D721Med (cell line): ENCODE measurements around the gene OR1N1.
A peak's percentile ranks its signal among the peaks of the same experiment; 100 is the strongest.

Experiments used
- DNase-seq: peaks from one replicate; pipeline ENCODE4 v3.0.0; 2011; ENCODE audit warnings: low spot score; ENCODE audit not compliant: insufficient read length
- FAIRE-seq: peaks from 2 replicates; lab custom pipeline; 2011; peaks lifted over from hg19 to GRCh38; lab: Jason Lieb, UNC
- TF ChIP-seq, protein P1 (sequence below): IDR thresholded peaks from 2 replicates; pipeline ENCODE4 v1.5.1; 2012; ENCODE audit warnings: mild to moderate bottlenecking, control low read depth; ENCODE audit not compliant: insufficient read depth; ENCODE audit errors: missing control alignments

OR1N1 gene

DNA sequence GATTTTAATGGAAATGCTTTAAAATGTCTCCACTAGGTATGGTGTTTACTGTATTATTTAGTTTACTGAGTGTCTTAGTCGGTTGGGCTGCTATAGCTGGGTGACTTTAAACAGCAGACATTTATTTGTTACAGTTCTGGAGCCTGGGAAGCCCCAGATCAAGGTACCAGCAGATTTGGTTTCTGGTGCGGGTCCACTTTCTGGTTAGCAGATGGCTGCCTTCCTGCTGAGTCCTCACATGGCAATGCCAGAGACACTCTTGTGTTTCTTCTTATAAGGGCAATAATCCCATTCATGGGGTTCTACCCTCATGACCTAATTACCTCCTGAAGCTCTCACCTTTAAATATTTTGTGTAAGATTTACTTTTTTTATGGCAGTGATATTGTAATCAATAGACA is 8.9 kb downstream of the OR1N1 start:
- TF ChIP-seq, protein P1, sequence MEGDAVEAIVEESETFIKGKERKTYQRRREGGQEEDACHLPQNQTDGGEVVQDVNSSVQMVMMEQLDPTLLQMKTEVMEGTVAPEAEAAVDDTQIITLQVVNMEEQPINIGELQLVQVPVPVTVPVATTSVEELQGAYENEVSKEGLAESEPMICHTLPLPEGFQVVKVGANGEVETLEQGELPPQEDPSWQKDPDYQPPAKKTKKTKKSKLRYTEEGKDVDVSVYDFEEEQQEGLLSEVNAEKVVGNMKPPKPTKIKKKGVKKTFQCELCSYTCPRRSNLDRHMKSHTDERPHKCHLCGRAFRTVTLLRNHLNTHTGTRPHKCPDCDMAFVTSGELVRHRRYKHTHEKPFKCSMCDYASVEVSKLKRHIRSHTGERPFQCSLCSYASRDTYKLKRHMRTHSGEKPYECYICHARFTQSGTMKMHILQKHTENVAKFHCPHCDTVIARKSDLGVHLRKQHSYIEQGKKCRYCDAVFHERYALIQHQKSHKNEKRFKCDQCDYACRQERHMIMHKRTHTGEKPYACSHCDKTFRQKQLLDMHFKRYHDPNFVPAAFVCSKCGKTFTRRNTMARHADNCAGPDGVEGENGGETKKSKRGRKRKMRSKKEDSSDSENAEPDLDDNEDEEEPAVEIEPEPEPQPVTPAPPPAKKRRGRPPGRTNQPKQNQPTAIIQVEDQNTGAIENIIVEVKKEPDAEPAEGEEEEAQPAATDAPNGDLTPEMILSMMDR: no peak
- FAIRE-seq (no peak), DNase-seq (no peak)

DNA sequence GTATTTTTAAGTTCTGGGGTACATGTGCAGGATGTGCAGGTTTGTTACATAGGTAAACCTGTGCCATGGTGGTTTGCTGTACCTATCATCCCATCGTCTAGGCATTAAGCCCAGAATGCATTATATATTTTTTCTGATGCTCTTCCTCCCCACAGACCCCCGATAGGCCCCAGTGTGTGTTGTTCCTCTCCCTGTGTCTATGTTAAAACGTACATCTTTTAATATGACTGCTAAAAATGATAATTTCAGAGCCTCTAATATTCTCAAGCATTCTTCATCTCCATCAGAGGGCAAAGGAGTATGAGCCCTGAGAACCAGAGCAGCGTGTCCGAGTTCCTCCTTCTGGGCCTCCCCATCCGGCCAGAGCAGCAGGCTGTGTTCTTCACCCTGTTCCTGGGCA is 16.6 kb downstream of the OR1N1 start, which contains the start of gene OR1J2:
TSS of gene OR1J2 (plus strand) at position 301 of the 400 bp plus-strand sequence. CDS start at position 301, 0 bp downstream.
- TF ChIP-seq, protein P1: no peak
- no peak for DNase-seq
- FAIRE-seq: no peak

DNA sequence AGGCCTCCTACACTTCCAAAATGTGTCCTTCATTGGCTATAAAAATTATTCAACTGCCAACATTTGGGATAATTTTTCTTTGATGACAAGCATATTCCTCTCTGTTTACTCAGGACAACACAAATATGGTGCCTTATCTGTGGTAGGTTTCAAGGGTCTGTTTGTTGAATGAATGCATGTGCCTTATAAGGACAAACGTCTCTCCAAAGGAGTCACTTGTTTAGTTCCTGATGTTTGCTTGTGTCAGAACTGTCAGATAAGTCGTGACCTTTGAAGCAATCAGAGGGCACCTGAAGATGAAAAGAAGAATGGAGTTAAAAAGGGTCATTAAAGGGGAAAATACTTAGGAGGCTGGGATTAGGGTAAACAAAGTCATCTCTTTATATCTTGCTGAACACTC is 20.1 kb downstream of the OR1N1 start:
- DNase-seq: no peak
- FAIRE-seq: no peak
- TF ChIP-seq, protein P1: no peak

DNA sequence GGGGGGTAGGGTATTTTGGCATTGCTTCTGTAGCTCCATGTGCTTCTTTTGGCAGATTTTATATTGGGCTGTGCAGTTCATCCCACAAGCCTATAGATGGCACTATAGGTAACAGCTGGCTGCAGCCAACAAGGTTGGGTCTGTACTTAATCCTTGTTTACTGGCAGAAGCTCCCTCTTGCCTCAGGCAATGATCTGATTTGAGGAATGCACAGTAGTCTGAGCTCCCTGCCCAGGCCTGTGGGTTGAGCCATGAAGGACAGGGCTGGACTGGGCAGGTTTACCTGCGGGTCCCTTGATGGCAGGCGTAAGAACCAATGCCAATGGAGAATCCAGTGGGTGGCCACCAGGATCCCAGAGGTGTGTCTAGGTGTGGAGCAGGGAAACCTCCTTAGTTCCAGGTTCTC is 28.2 kb downstream of the OR1N1 start:
- DNase-seq: no peak
- TF ChIP-seq, protein P1: peak; percentile 87
- no peak for FAIRE-seq

DNA sequence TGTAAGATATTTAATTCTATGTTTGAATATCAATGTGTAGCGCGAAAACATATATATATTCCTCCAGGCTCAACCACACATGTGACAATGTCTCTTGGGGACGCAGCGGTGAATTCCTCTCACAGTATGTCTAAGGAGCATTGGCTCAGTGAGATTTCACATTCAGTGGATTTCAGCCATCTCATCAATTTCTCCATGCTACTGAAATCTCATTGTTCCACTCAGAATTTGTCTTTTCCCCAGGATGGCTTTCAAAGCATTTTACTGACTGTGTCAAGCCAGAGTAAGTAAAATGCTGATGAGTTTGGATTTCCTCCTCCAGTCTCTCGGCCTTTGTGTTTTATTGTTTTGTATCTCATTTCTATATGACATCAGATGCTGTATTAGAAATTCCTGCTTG is 48.0 kb downstream of the OR1N1 start:
- FAIRE-seq (no peak), DNase-seq (no peak)
- TF ChIP-seq, protein P1: no peak

DNA sequence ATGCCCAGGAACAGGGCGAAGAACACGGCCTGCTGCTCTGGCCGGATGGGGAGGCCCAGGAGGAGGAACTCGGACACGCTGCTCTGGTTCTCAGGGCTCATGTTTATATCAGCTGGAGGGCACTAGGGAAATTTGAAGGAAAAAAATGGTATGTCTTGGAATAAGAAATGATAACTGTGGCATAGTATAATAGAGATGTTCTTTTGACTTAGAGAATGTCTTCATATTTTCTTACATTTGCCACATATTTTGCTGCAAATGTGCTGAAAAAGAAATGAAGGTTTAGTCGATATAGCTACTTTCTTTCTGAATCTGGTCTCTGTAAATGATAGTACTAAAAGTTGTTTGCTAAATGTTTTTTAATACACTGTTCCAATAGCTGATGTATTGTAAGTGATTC is 49.3 kb downstream of the OR1N1 start, which contains the start of gene OR1J1:
TSS of gene OR1J1 (minus strand) at position 101 of the 400 bp plus-strand sequence. CDS start at position 101, 0 bp downstream.
- no peak for FAIRE-seq
- TF ChIP-seq, protein P1: no peak
- DNase-seq: no peak

DNA sequence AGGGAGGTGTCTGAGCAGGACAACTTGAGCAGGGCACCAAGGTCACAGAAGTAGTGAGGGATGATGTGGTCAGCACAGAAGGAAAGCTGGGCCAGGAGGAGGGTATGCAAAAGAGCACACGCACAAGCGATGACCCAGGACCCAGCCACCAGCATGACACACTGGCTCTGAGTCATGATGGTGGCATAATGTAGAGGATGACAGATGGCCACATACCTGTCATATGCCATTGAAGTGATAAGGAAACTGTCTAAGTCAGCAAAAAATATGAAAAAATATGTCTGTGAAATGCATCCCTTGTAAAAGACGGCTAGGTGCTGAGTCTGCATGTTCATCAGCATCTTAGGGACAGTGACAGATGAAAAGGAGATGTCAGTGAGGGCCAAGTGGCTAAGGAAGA is 49.7 kb downstream of the OR1N1 start:
- TF ChIP-seq, protein P1: no peak
- no peak for DNase-seq
- FAIRE-seq: no peak
